HEK293 (cell line): ENCODE results near the gene RRBP1.

Source experiments
- CTCF ChIA-PET: fragments of 350-600 bp; formaldehyde crosslinking; extraction: SDS; loops from one replicate; lab custom pipeline; 2021; ENCODE audit warnings: antibody characterized with exemption; lab: Yijun Ruan, JAX
- POLR2A ChIA-PET: fragments of 300-600 bp; formaldehyde crosslinking; extraction: SDS; loops from one replicate; lab custom pipeline; 2020; ENCODE audit warnings: antibody characterized with exemption, inconsistent platforms; lab: Yijun Ruan, JAX
- H3K27ac ChIP-seq: fragments of 200-500 bp; sonication (Bioruptor generic); 2 replicates; pipeline ENCODE4 v1.5.1; 2014; ENCODE audit warnings: low read depth, low read length, control low read depth, inconsistent platforms; ENCODE audit errors: extremely low read depth
- H3K36me3 ChIP-seq, 2 experiments: fragments of 200-500 bp in 1 of 2; sonication (Bioruptor generic) in 1 of 2; 1 replicate in 1 of 2; 2 replicates in 1 of 2; pipeline ENCODE4 v1.5.1; 2014 to 2017; ENCODE audit warnings: inconsistent platforms in 2 of 2, low read length in 2 of 2; ENCODE audit not compliant: control insufficient read depth in 2 of 2, insufficient read depth in 1 of 2
- H3K4me1 ChIP-seq: fragments of 200-500 bp; sonication (Bioruptor generic); 2 replicates; pipeline ENCODE4 v1.5.1; 2014; ENCODE audit warnings: mild to moderate bottlenecking, low read length, inconsistent platforms; ENCODE audit not compliant: control insufficient read depth, insufficient read depth
- H3K4me3 ChIP-seq: 2 replicates; pipeline ENCODE4 v1.5.1; 2011; ENCODE audit warnings: low read depth, mild to moderate bottlenecking, control low read depth, low read length, moderate library complexity
- H3K9me3 ChIP-seq: fragments of 200-500 bp; sonication (Bioruptor generic); 2 replicates; pipeline ENCODE4 v1.5.1; 2014; ENCODE audit warnings: low read depth, low read length, inconsistent platforms; ENCODE audit not compliant: control insufficient read depth, insufficient read depth
- FEZF1 ChIP-seq: fragments of 450-650 bp; formaldehyde crosslinking; IDR thresholded peaks from 2 replicates; pipeline ENCODE4 v1.5.1; 2016; ENCODE audit warnings: missing biosample characterization, missing genetic modification characterization
- GFI1B ChIP-seq: fragments of 450-650 bp; formaldehyde crosslinking; IDR thresholded peaks from 2 replicates; pipeline ENCODE4 v1.5.1; 2016; ENCODE audit warnings: missing biosample characterization, missing genetic modification characterization
- GLIS1 ChIP-seq: fragments of 450-650 bp; formaldehyde crosslinking; IDR thresholded peaks from 2 replicates; pipeline ENCODE4 v1.5.1; 2016; ENCODE audit warnings: missing biosample characterization, missing genetic modification characterization
- INSM2 ChIP-seq: fragments of 450-650 bp; formaldehyde crosslinking; IDR thresholded peaks from 2 replicates; pipeline ENCODE4 v1.5.1; 2016; ENCODE audit warnings: missing biosample characterization, missing genetic modification characterization
- KLF8 ChIP-seq: fragments of 450-650 bp; formaldehyde crosslinking; IDR thresholded peaks from 2 replicates; pipeline ENCODE4 v1.5.1; 2016; ENCODE audit warnings: missing biosample characterization, missing genetic modification characterization
- PRDM4 ChIP-seq: fragments of 450-650 bp; formaldehyde crosslinking; IDR thresholded peaks from 2 replicates; pipeline ENCODE4 v1.5.1; 2017; ENCODE audit warnings: missing biosample characterization, missing genetic modification characterization
- SP3 ChIP-seq: fragments of 450-650 bp; formaldehyde crosslinking; IDR thresholded peaks from 2 replicates; pipeline ENCODE4 v1.5.1; 2016; ENCODE audit warnings: missing biosample characterization, missing genetic modification characterization
- WT1 ChIP-seq: fragments of 450-650 bp; formaldehyde crosslinking; IDR thresholded peaks from 2 replicates; pipeline ENCODE4 v1.5.1; 2016; ENCODE audit warnings: missing biosample characterization, missing genetic modification characterization
- YY1 ChIP-seq: fragments of 450-650 bp; formaldehyde crosslinking; IDR thresholded peaks from 2 replicates; pipeline ENCODE4 v1.5.1; 2018; ENCODE audit warnings: missing biosample characterization, missing genetic modification characterization
- ZBTB8A ChIP-seq: fragments of 450-650 bp; formaldehyde crosslinking; IDR thresholded peaks from 2 replicates; pipeline ENCODE4 v1.5.1; 2016; ENCODE audit warnings: missing biosample characterization, missing genetic modification characterization
- ZNF10 ChIP-seq: fragments of 450-650 bp; formaldehyde crosslinking; IDR thresholded peaks from 2 replicates; pipeline ENCODE4 v1.5.1; 2017; ENCODE audit warnings: missing biosample characterization, missing genetic modification characterization
- ZNF132 ChIP-seq: fragments of 450-650 bp; formaldehyde crosslinking; IDR thresholded peaks from 2 replicates; pipeline ENCODE4 v1.5.1; 2017; ENCODE audit warnings: missing biosample characterization, missing genetic modification characterization, borderline replicate concordance
- ZNF146 ChIP-seq: fragments of 450-650 bp; formaldehyde crosslinking; IDR thresholded peaks from 2 replicates; pipeline ENCODE4 v1.5.1; 2016; ENCODE audit warnings: missing biosample characterization, missing genetic modification characterization
- ZNF184 ChIP-seq: fragments of 450-650 bp; IDR thresholded peaks from 2 replicates; pipeline ENCODE4 v1.5.1; 2018; ENCODE audit warnings: missing biosample characterization, mild to moderate bottlenecking, missing genetic modification characterization
- ZNF211 ChIP-seq: fragments of 450-650 bp; formaldehyde crosslinking; IDR thresholded peaks from 2 replicates; pipeline ENCODE4 v1.5.1; 2016; ENCODE audit warnings: low read depth, missing biosample characterization, missing genetic modification characterization
- ZNF335 ChIP-seq: fragments of 450-650 bp; formaldehyde crosslinking; conservative IDR thresholded peaks from 2 replicates; pipeline ENCODE4 v1.5.1; 2016; ENCODE audit warnings: missing biosample characterization, missing genetic modification characterization
- ZNF362 ChIP-seq: fragments of 450-650 bp; formaldehyde crosslinking; IDR thresholded peaks from 2 replicates; pipeline ENCODE4 v1.5.1; 2016; ENCODE audit warnings: missing biosample characterization, missing genetic modification characterization
- ZNF416 ChIP-seq: fragments of 450-650 bp; formaldehyde crosslinking; IDR thresholded peaks from 2 replicates; pipeline ENCODE4 v1.5.1; 2016; ENCODE audit warnings: missing biosample characterization, missing genetic modification characterization
- ZNF529 ChIP-seq: fragments of 450-650 bp; formaldehyde crosslinking; IDR thresholded peaks from 2 replicates; pipeline ENCODE4 v1.5.1; 2017; ENCODE audit warnings: missing genetic modification characterization, missing biosample characterization; ENCODE audit not compliant: insufficient replicate concordance
- ZNF596 ChIP-seq: fragments of 450-650 bp; IDR thresholded peaks from 2 replicates; pipeline ENCODE4 v1.5.0; 2018; ENCODE audit warnings: missing biosample characterization, mild to moderate bottlenecking, missing genetic modification characterization, moderate library complexity
- ZNF610 ChIP-seq: fragments of 450-650 bp; formaldehyde crosslinking; IDR thresholded peaks from 2 replicates; pipeline ENCODE4 v1.5.1; 2016; ENCODE audit warnings: missing biosample characterization, missing genetic modification characterization, borderline replicate concordance
- ZNF626 ChIP-seq: fragments of 450-650 bp; sonication (Bioruptor Pico); formaldehyde crosslinking; IDR thresholded peaks from 2 replicates; pipeline ENCODE4 v1.5.1; 2018; ENCODE audit warnings: missing biosample characterization, missing genetic modification characterization, inconsistent platforms
- ZNF76 ChIP-seq: fragments of 450-650 bp; formaldehyde crosslinking; IDR thresholded peaks from 2 replicates; pipeline ENCODE4; 2016; ENCODE audit warnings: low read depth, missing biosample characterization, missing genetic modification characterization, borderline replicate concordance
- ZNF785 ChIP-seq: fragments of 450-650 bp; formaldehyde crosslinking; IDR thresholded peaks from 2 replicates; pipeline ENCODE4 v1.5.1; 2016; ENCODE audit warnings: missing biosample characterization, missing genetic modification characterization
- ZNF837 ChIP-seq: fragments of 450-650 bp; formaldehyde crosslinking; IDR thresholded peaks from 2 replicates; pipeline ENCODE4 v1.5.1; 2016; ENCODE audit warnings: missing biosample characterization, missing genetic modification characterization
- ZSCAN30 ChIP-seq: fragments of 450-650 bp; IDR thresholded peaks from 2 replicates; pipeline ENCODE4 v1.5.1; 2018; ENCODE audit warnings: missing biosample characterization, mild to moderate bottlenecking, missing genetic modification characterization, moderate library complexity

Gene RRBP1

GRCh38 chr20:17646961-17647301 is 35.1 kb downstream of the RRBP1 start:
- CTCF ChIA-PET: no interaction called here
- H3K27ac ChIP-seq: no peak overlapping the region

GRCh38 chr20:17646209-17646960 is 35.7 kb downstream of the RRBP1 start:
- Histone ChIP-seq H3K36me3 (peaks cover 0 to 28% of the 10 kb centered on the region in 2 experiments; a peak in 1 of 3 replicates), H3K27ac (no peak overlapping the region), H3K9me3 (no peaks in the 10 kb centered on the region), H3K4me3 (no peak overlapping the region)
- TF ChIP-seq GLIS1: peak; percentile 66; the same call in 1 of the 2 replicates
- no peak for TF ChIP-seq ZNF335 (tag by site-specific recombination)
- TF ChIP-seq, all 188 proteins: peak for 1
- ChIA-PET POLR2A (no interaction called here), CTCF (no interaction called here)
- peaks cover 8% of the 10 kb centered on the region; the same call in 1 of the 2 replicates for H3K4me1 ChIP-seq

More at GRCh38 chr20:17646961-17647301, 35.1 kb downstream of the RRBP1 start:
- no peak for TF ChIP-seq INSM2 (tag by site-specific recombination)
- no peak for TF ChIP-seq KLF8 (tag by site-specific recombination)
- TF ChIP-seq ZBTB8A (tag by site-specific recombination): 0 out of 2 replicates have a peak, but pooled peaks have one; percentile 13
- TF ChIP-seq PRDM4: no peak
- no peak for TF ChIP-seq ZNF132 (tag by site-specific recombination)
- no peak for TF ChIP-seq GFI1B (tag by site-specific recombination)
- no peak for TF ChIP-seq ZNF146
- no peak for TF ChIP-seq YY1 (tag by site-specific recombination)
- no peak for TF ChIP-seq ZNF596 (tag by site-specific recombination)
- TF ChIP-seq, all 188 proteins: peak for 1
- POLR2A ChIA-PET: interaction anchor here (1.2 kb wide), 1 partner anchor 35 kb away, joined by 3 read pairs; the partner anchor contains the start of gene RRBP1
- Histone ChIP-seq H3K9me3 (no peaks in the 10 kb centered on the region), H3K36me3 (peaks cover 0 to 22% of the 10 kb centered on the region in 2 experiments; a peak in 1 of 3 replicates), H3K4me1 (peaks cover 8% of the 10 kb centered on the region; the same call in 1 of the 2 replicates), H3K4me3 (no peak overlapping the region)

- Histone ChIP-seq H3K4me3 (no peak overlapping the region), H3K9me3 (no peaks in the 10 kb centered on the region), H3K36me3 (peaks cover 0 to 35% of the 10 kb centered on the region in 2 experiments; a peak in 1 of 3 replicates), H3K4me1 (0 out of 2 replicates have a peak, but pooled peaks cover 4% of the 10 kb centered on the region), H3K27ac (no peak overlapping the region)
- no peak for TF ChIP-seq ZNF626 (tag by site-specific recombination)
- TF ChIP-seq ZNF211 (tag by site-specific recombination): no peak
- no peak for TF ChIP-seq ZNF184 (tag by site-specific recombination)
- no peak for TF ChIP-seq ZNF785 (tag by site-specific recombination)
- no peak for TF ChIP-seq ZNF362
- no peak for TF ChIP-seq ZNF416 (tag by site-specific recombination)
- no peak for TF ChIP-seq ZSCAN30
- TF ChIP-seq ZNF837 (tag by site-specific recombination): no peak
- no peak for TF ChIP-seq FEZF1 (tag by site-specific recombination)
- no peak for TF ChIP-seq ZNF610 (tag by site-specific recombination)
- no peak for TF ChIP-seq ZNF76
- TF ChIP-seq WT1 (tag by site-specific recombination): no peak
- no peak for TF ChIP-seq SP3
- TF ChIP-seq ZNF10 (tag by site-specific recombination): no peak
- no peak for TF ChIP-seq ZNF335 (tag by site-specific recombination)
- TF ChIP-seq ZNF529 (tag by site-specific recombination): no peak
- CTCF ChIA-PET: interaction anchor here (0.6 to 0.9 kb wide), 3 partner anchors 34 to 252 kb away, joined by 3 to 4 read pairs (median 3); no protein-coding TSS in a partner anchor
- POLR2A ChIA-PET: no interaction called here
These were observed 36.4 kb downstream of the RRBP1 start for GRCh38 chr20:17645546-17646208.
